Stimulated activated CD8-positive, alpha-beta memory T cell treated with anti-CD3 and anti-CD28 coated beads, Interleukin-7, amount 100 ng/mL, for 48 hours (primary cell): ENCODE measurements around the gene SEMA4A.
"Not testable (repeated sequence)": the region's sequence is repeated elsewhere in the genome, so short reads cannot be mapped to it uniquely, and the experiment has no call there.

Source experiments
- DNase-seq, 2 donors: peaks; one replicate each; pipeline ENCODE4 v3.0.0-alpha.2; 2020; ENCODE audit warnings: low read depth in 1 of 2; ENCODE audit errors: extremely low read depth in 1 of 2

Gene SEMA4A

GRCh38 chr1:156190265-156190664 is 36.9 kb downstream of the SEMA4A start:
- not testable (repeated sequence) for DNase-seq

GRCh38 chr1:156191292-156191964 is 38.0 kb downstream of the SEMA4A start:
- no peak for DNase-seq

- DNase-seq = no peak
These were observed 39.8 kb downstream of the SEMA4A start for GRCh38 chr1:156193208-156193487.

GRCh38 chr1:156193488-156194299 is 40.3 kb downstream of the SEMA4A start, which contains the start of gene SLC25A44:
Gene SLC25A44, plus strand, starts transcription at chr1:156194104. Its CDS starts 5,744 bp downstream, at chr1:156199848.
- DNase-seq = peak; percentile 87 to 96

GRCh38 chr1:156194300-156194652 is 40.9 kb downstream of the SEMA4A start:
- no peak for DNase-seq

GRCh38 chr1:156195853-156196252 is 42.5 kb downstream of the SEMA4A start:
- DNase-seq = no peak

- no peak for DNase-seq
These were observed 43.1 kb downstream of the SEMA4A start for GRCh38 chr1:156196445-156196844.

GRCh38 chr1:156198831-156199349 is 45.5 kb downstream of the SEMA4A start:
- no peak for DNase-seq

GRCh38 chr1:156200044-156200443 is 46.7 kb downstream of the SEMA4A start:
- DNase-seq = no peak

GRCh38 chr1:156203331-156203730 is 49.9 kb downstream of the SEMA4A start:
- no peak for DNase-seq

- no peak for DNase-seq
These were observed 51.3 kb downstream of the SEMA4A start for GRCh38 chr1:156204686-156205085.

- no peak for DNase-seq
These were observed 57.9 kb downstream of the SEMA4A start for GRCh38 chr1:156211243-156211642.

- no peak for DNase-seq
These were observed 58.7 kb downstream of the SEMA4A start for GRCh38 chr1:156212130-156212529.

GRCh38 chr1:156212833-156213643 is 59.7 kb downstream of the SEMA4A start, which contains the start of gene PMF1:
Gene PMF1, plus strand, starts transcription at chr1:156213007. Its CDS starts 9 bp downstream, at chr1:156213016.
- peak; percentile 92 to 97 for DNase-seq

GRCh38 chr1:156213644-156213966 is 60.2 kb downstream of the SEMA4A start:
- no peak for DNase-seq

GRCh38 chr1:156214024-156214748 is 60.8 kb downstream of the SEMA4A start:
- DNase-seq = no peak

GRCh38 chr1:156216361-156217086 is 63.1 kb downstream of the SEMA4A start:
- DNase-seq = not testable (repeated sequence)

GRCh38 chr1:156217871-156218270 is 64.5 kb downstream of the SEMA4A start:
- DNase-seq = no peak

GRCh38 chr1:156220226-156220625 is 66.8 kb downstream of the SEMA4A start:
- no peak for DNase-seq
